ENCODE measurements around the gene KANSL1. TPM values are rescaled to one million over a fixed set of nuclear protein-coding genes. Genes with fewer than 3 reads are reported as not detected.
A peak's percentile ranks its signal among the peaks of the same experiment; 100 is the strongest.

KANSL1 gene
- total and polyA plus RNA-seq, 5 donors from 2014 or later, result 9.1 to 295 (median 11.3) TPM

GRCh38 chr17:46039592-46040186 lies 153.5 kb downstream of the KANSL1 start:
- no peak for DNase-seq
- Mint-ChIP-seq H3K4me3 (no peak overlapping the region), H3K27ac (peak overlapping the region; percentile 32 to 44 (median 36)), H3K9me3 (no peaks in the 10 kb centered on the region), H3K36me3 (peaks cover 49% of the 10 kb centered on the region), H3K4me1 (peaks cover 10 to 34% (median 18%) of the 10 kb centered on the region in 4 donors), H3K27me3 (no peaks in the 10 kb centered on the region)
- Histone ChIP-seq H3K36me3 (ENCODE audit: control insufficient read depth, insufficient read depth, low read length) (peaks cover 85% of the 10 kb centered on the region), H3K4me3 (ENCODE audit: low read depth, low read length) (no peak overlapping the region), H3K9me3 (ENCODE audit: control insufficient read depth in 2 of 2, low read length in 2 of 2) (no peaks in the 10 kb centered on the region), H3K4me1 (ENCODE audit: control insufficient read depth, insufficient read depth, low read length, poor library complexity, severe bottlenecking) (no peaks in the 10 kb centered on the region), H3K27ac (ENCODE audit: insufficient read depth, low read length, poor library complexity, severe bottlenecking) (no peak overlapping the region), H3K27me3 (ENCODE audit: control insufficient read depth, insufficient read depth, low read length) (no peaks in the 10 kb centered on the region)
- no peak for ATAC-seq (ENCODE audit: low read depth in 2 of 2)

GRCh38 chr17:46038937-46039336 lies 154.3 kb downstream of the KANSL1 start:
- Histone ChIP-seq H3K27me3 (ENCODE audit: control insufficient read depth, insufficient read depth, low read length) (no peaks in the 10 kb centered on the region), H3K27ac (ENCODE audit: insufficient read depth, low read length, poor library complexity, severe bottlenecking) (no peak overlapping the region), H3K4me3 (ENCODE audit: low read depth, low read length) (no peak overlapping the region), H3K36me3 (ENCODE audit: control insufficient read depth, insufficient read depth, low read length) (peaks cover 86% of the 10 kb centered on the region), H3K4me1 (ENCODE audit: control insufficient read depth, insufficient read depth, low read length, poor library complexity, severe bottlenecking) (no peaks in the 10 kb centered on the region), H3K9me3 (ENCODE audit: control insufficient read depth in 2 of 2, low read length in 2 of 2) (no peaks in the 10 kb centered on the region)
- peak overlapping the region in 2 of 3 donors; percentile 23 to 44 for H3K27ac Mint-ChIP-seq
- H3K27me3 Mint-ChIP-seq, result no peaks in the 10 kb centered on the region
- H3K9me3 Mint-ChIP-seq, result no peaks in the 10 kb centered on the region
- peaks cover 49% of the 10 kb centered on the region for H3K36me3 Mint-ChIP-seq
- ATAC-seq (ENCODE audit: low read depth in 2 of 2) (no peak), DNase-seq (no peak)
- peaks cover 4 to 28% (median 12%) of the 10 kb centered on the region in 4 donors for H3K4me1 Mint-ChIP-seq
- no peak overlapping the region for H3K4me3 Mint-ChIP-seq

DNA sequence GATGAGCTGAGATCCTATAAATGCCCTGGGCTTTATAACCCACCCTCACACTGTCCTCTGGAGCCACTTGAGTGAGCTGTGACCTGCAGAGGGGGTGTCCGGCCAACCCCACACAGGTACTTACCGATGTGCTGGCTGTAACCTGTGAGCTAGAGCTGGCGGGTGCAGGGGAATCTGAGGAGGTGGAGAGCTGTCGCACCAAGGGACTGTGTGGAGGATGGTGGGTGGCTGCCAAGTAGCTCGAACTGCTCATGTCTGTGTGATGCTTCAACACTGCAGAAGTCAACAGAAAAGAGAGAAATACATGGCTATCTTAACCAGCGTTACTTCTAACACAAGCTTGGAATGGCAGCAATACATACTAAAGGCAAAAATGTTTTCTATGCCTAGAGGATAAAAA lies 154.8 kb downstream of the KANSL1 start:
- DNase-seq, result no peak
- Histone ChIP-seq H3K27me3 (ENCODE audit: control insufficient read depth, insufficient read depth, low read length) (no peaks in the 10 kb centered on the region), H3K27ac (ENCODE audit: insufficient read depth, low read length, poor library complexity, severe bottlenecking) (no peak overlapping the region), H3K4me1 (ENCODE audit: control insufficient read depth, insufficient read depth, low read length, poor library complexity, severe bottlenecking) (no peaks in the 10 kb centered on the region), H3K9me3 (ENCODE audit: control insufficient read depth in 2 of 2, low read length in 2 of 2) (no peaks in the 10 kb centered on the region), H3K36me3 (ENCODE audit: control insufficient read depth, insufficient read depth, low read length) (peaks cover 87% of the 10 kb centered on the region), H3K4me3 (ENCODE audit: low read depth, low read length) (no peak overlapping the region)
- Mint-ChIP-seq H3K27ac (peak overlapping the region in 2 of 3 donors; percentile 29 to 78), H3K27me3 (no peaks in the 10 kb centered on the region), H3K4me3 (no peak overlapping the region), H3K9me3 (no peaks in the 10 kb centered on the region), H3K4me1 (peaks cover 4 to 25% (median 10%) of the 10 kb centered on the region in 4 donors), H3K36me3 (peaks cover 48% of the 10 kb centered on the region)
- ATAC-seq (ENCODE audit: low read depth in 2 of 2), result no peak

GRCh38 chr17:46037722-46038255 lies 155.4 kb downstream of the KANSL1 start:
- no peak for ATAC-seq (ENCODE audit: low read depth in 2 of 2)
- Histone ChIP-seq H3K4me3 (ENCODE audit: low read depth, low read length) (no peak overlapping the region), H3K4me1 (ENCODE audit: control insufficient read depth, insufficient read depth, low read length, poor library complexity, severe bottlenecking) (no peaks in the 10 kb centered on the region), H3K36me3 (ENCODE audit: control insufficient read depth, insufficient read depth, low read length) (peaks cover 87% of the 10 kb centered on the region), H3K9me3 (ENCODE audit: control insufficient read depth in 2 of 2, low read length in 2 of 2) (no peaks in the 10 kb centered on the region), H3K27ac (ENCODE audit: insufficient read depth, low read length, poor library complexity, severe bottlenecking) (no peak overlapping the region), H3K27me3 (ENCODE audit: control insufficient read depth, insufficient read depth, low read length) (no peaks in the 10 kb centered on the region)
- DNase-seq, result no peak
- Mint-ChIP-seq H3K27ac (peak overlapping the region; percentile 29 to 87 (median 78)), H3K4me3 (no peak overlapping the region), H3K27me3 (no peaks in the 10 kb centered on the region), H3K9me3 (no peaks in the 10 kb centered on the region), H3K4me1 (peaks cover 4 to 25% (median 10%) of the 10 kb centered on the region in 4 donors), H3K36me3 (peaks cover 54% of the 10 kb centered on the region)

GRCh38 chr17:46036491-46036890 lies 156.7 kb downstream of the KANSL1 start:
- Histone ChIP-seq H3K9me3 (ENCODE audit: control insufficient read depth in 2 of 2, low read length in 2 of 2) (no peaks in the 10 kb centered on the region), H3K27ac (ENCODE audit: insufficient read depth, low read length, poor library complexity, severe bottlenecking) (no peak overlapping the region), H3K27me3 (ENCODE audit: control insufficient read depth, insufficient read depth, low read length) (no peaks in the 10 kb centered on the region), H3K36me3 (ENCODE audit: control insufficient read depth, insufficient read depth, low read length) (peaks cover 97% of the 10 kb centered on the region), H3K4me3 (ENCODE audit: low read depth, low read length) (no peak overlapping the region), H3K4me1 (ENCODE audit: control insufficient read depth, insufficient read depth, low read length, poor library complexity, severe bottlenecking) (no peaks in the 10 kb centered on the region)
- H3K36me3 Mint-ChIP-seq, result peaks cover 63% of the 10 kb centered on the region
- H3K4me3 Mint-ChIP-seq, result no peak overlapping the region
- no peaks in the 10 kb centered on the region for H3K27me3 Mint-ChIP-seq
- ATAC-seq (ENCODE audit: low read depth in 2 of 2), result no peak
- no peaks in the 10 kb centered on the region for H3K9me3 Mint-ChIP-seq
- peaks cover 4 to 25% (median 10%) of the 10 kb centered on the region in 4 donors for H3K4me1 Mint-ChIP-seq
- H3K27ac Mint-ChIP-seq, result no peak overlapping the region
- no peak for DNase-seq

DNA sequence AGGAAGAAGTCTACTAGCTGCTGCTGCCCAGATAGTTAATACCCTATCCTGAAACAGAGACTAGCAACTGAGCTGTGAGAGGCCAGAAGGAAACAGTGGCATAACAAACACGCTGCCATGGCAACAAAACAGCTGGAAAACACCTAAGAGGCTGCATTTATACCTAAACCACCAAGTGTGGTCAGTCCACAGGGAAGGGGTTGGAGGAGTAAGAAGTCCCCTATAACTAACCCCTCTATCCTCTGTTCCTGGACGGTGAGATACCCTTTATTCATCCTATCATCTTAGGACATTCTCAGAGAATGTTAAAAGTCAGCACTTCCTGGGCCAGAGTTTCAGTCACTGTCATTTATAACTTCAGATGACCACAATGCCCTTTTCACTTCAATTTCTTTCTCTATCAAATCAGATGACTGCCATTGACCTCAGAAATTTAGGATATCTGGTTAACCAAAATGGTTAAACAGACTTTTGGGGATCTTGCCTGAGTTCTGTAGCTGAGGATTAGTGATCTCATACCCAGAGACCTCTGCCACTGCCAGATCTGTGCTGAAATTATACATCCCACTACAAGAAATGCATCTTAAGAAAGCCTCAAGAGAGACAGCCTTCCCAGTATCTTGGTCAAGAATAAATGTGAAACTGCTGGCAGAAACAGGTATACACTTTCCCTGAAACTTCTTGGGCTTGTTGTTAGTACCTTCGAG lies 158.0 kb downstream of the KANSL1 start:
- peaks cover 70% of the 10 kb centered on the region for H3K36me3 Mint-ChIP-seq
- no peaks in the 10 kb centered on the region for H3K27me3 Mint-ChIP-seq
- H3K4me3 Mint-ChIP-seq, result no peak overlapping the region
- H3K4me1 Mint-ChIP-seq, result peaks cover 5 to 20% (median 11%) of the 10 kb centered on the region in 4 donors
- H3K9me3 Mint-ChIP-seq, result no peaks in the 10 kb centered on the region
- Histone ChIP-seq H3K4me3 (ENCODE audit: low read depth, low read length) (no peak overlapping the region), H3K9me3 (ENCODE audit: control insufficient read depth in 2 of 2, low read length in 2 of 2) (no peaks in the 10 kb centered on the region), H3K27ac (ENCODE audit: insufficient read depth, low read length, poor library complexity, severe bottlenecking) (no peak overlapping the region), H3K27me3 (ENCODE audit: control insufficient read depth, insufficient read depth, low read length) (no peaks in the 10 kb centered on the region), H3K4me1 (ENCODE audit: control insufficient read depth, insufficient read depth, low read length, poor library complexity, severe bottlenecking) (no peaks in the 10 kb centered on the region), H3K36me3 (ENCODE audit: control insufficient read depth, insufficient read depth, low read length) (peaks cover 97% of the 10 kb centered on the region)
- peak overlapping the region in 2 of 3 donors; percentile 36 to 88 for H3K27ac Mint-ChIP-seq
- DNase-seq (no peak), ATAC-seq (ENCODE audit: low read depth in 2 of 2) (no peak)

- H3K4me3 ChIP-seq (ENCODE audit: low read depth, low read length), result no peak overlapping the region
- no peaks in the 10 kb centered on the region for H3K4me1 ChIP-seq (ENCODE audit: control insufficient read depth, insufficient read depth, low read length, poor library complexity, severe bottlenecking)
- H3K27ac ChIP-seq (ENCODE audit: insufficient read depth, low read length, poor library complexity, severe bottlenecking), result no peak overlapping the region
- peaks cover 90% of the 10 kb centered on the region for H3K36me3 ChIP-seq (ENCODE audit: control insufficient read depth, insufficient read depth, low read length)
- H3K9me3 ChIP-seq (ENCODE audit: control insufficient read depth in 2 of 2, low read length in 2 of 2), result no peaks in the 10 kb centered on the region
- H3K27me3 Mint-ChIP-seq, result no peaks in the 10 kb centered on the region
- H3K27me3 ChIP-seq (ENCODE audit: control insufficient read depth, insufficient read depth, low read length), result no peaks in the 10 kb centered on the region
- H3K9me3 Mint-ChIP-seq, result no peaks in the 10 kb centered on the region
- no peak overlapping the region for H3K4me3 Mint-ChIP-seq
- H3K36me3 Mint-ChIP-seq, result peaks cover 67% of the 10 kb centered on the region
- H3K4me1 Mint-ChIP-seq, result peaks cover 14 to 31% (median 17%) of the 10 kb centered on the region in 4 donors
- ATAC-seq (ENCODE audit: low read depth in 2 of 2), result no peak
- peak overlapping the region in 2 of 3 donors; percentile 36 to 69 for H3K27ac Mint-ChIP-seq
- no peak for DNase-seq
These were observed 159.8 kb downstream of the KANSL1 start for GRCh38 chr17:46033392-46033791.

Measured in CD4-positive, CD25-positive, alpha-beta regulatory T cell (primary cell).